Esophagus muscularis mucosa (tissue), 4 donors: ENCODE measurements around the gene CTH. TPM values are rescaled to one million over a fixed set of nuclear protein-coding genes. Genes with fewer than 3 reads are reported as not detected.
"Not testable (repeated sequence)": the region's sequence is repeated elsewhere in the genome, so short reads cannot be mapped to it uniquely, and the experiment has no call there.

Source experiments
- DNase-seq: peaks from one replicate; pipeline ENCODE4 v3.0.0-alpha.2; 2017; ENCODE audit errors: extremely low spot score
- H3K27ac ChIP-seq, 4 donors: fragments of 200-600 bp; sonication (generic); replicated peaks in 1 of 4; 1 replicate in 3 of 4; 2 replicates in 1 of 4; pipeline ENCODE4 v1.5.1; 2016 to 2019; ENCODE audit warnings: mild to moderate bottlenecking in 1 of 4
- H3K27me3 ChIP-seq, 4 donors: fragments of 200-600 bp; sonication (generic); one replicate each; pipeline versions ENCODE4 v1.5.1 to v1.6.0; 2016 to 2019
- H3K36me3 ChIP-seq, 4 donors: fragments of 200-600 bp; sonication (generic); one replicate each; pipeline ENCODE4 v1.5.1; 2016 to 2019
- H3K4me1 ChIP-seq, 4 donors: fragments of 200-600 bp; sonication (generic); one replicate each; pipeline ENCODE4 v1.5.1; 2016 to 2019
- H3K4me3 ChIP-seq, 4 donors: fragments of 200-600 bp; sonication (generic); 1 replicate in 2 of 4; 2 replicates in 2 of 4; pipeline ENCODE4 v1.5.1; 2016 to 2019; ENCODE audit warnings: mild to moderate bottlenecking in 4 of 4, moderate library complexity in 1 of 4
- H3K9me3 ChIP-seq, 4 donors: fragments of 200-600 bp; sonication (generic); 1 replicate in 3 of 4; 2 replicates in 1 of 4; pipeline ENCODE4 v1.5.1; 2016 to 2019
- EP300 ChIP-seq: sonication (generic); formaldehyde crosslinking; IDR thresholded peaks from one replicate; pipeline ENCODE4 v1.6.1; 2017; ENCODE audit warnings: antibody characterized with exemption
- POLR2A ChIP-seq: fragments of 450-650 bp; IDR thresholded peaks from one replicate; pipeline ENCODE4 v1.6.1; 2017; ENCODE audit warnings: antibody characterized with exemption, moderate library complexity, mild to moderate bottlenecking, low read depth
- POLR2AphosphoS5 ChIP-seq, 2 donors: sonication (generic); formaldehyde crosslinking; IDR thresholded peaks; one replicate each; pipeline ENCODE4 v1.6.1; 2017; ENCODE audit warnings: antibody characterized with exemption in 2 of 2
- WGBS: methylation state at CpG from one replicate; pipeline ENCODE4 v1.1.5; 2018; 5-methylcytosine and 5-hydroxymethylcytosine counted together
- intact Hi-C: fragments of 100-400 bp; cut with DNase I; formaldehyde crosslinking; loops from one replicate; pipeline ENCODE4 v1.15.1; 2023
- total RNA-seq, 4 donors: library from RNA; depleted of rRNA; stranded (reverse); fragments of >200 nt; gene quantifications; one replicate each; pipeline versions ENCODE4 v1.1.0 to v1.2.1, GENCODE V29; 2016
- TF ChIP-seq, protein P1 (sequence below), 3 experiments: fragments of 200-600 bp in 2 of 3; fragments of 450-650 bp in 1 of 3; sonication (generic) in 2 of 3; IDR thresholded peaks; one replicate each; pipeline ENCODE4 v1.5.1; 2017 to 2019; ENCODE audit warnings: antibody characterized with exemption in 3 of 3, mild to moderate bottlenecking in 2 of 3, moderate library complexity in 1 of 3

CTH gene
- total RNA-seq, 4 donors from 2014 or later = 1.1 to 5.0 (median 3.8) TPM

DNA sequence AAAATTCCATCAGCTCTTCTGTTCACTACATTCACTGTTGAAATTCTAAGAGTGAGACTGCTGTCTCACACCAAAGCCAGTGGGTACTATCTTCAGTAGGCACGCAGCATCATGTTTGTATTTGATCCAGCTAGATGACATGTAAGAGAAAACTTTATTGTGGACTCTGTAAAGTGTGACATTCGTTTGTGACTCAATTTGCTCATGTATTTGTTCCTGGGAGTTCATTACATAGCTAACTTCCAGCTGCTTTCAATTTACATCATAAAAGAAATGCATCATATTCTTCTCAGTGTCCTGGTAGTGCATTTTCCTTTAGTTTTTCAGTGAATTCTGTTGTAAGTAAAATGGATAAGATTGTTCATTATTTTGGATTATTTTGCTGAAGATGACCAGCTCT is 31.4 kb downstream of the CTH start:
- no peaks in the 10 kb centered on the region for H3K9me3 ChIP-seq
- 72% methylated on average over 2 of the region's 2 CpGs for WGBS

DNA sequence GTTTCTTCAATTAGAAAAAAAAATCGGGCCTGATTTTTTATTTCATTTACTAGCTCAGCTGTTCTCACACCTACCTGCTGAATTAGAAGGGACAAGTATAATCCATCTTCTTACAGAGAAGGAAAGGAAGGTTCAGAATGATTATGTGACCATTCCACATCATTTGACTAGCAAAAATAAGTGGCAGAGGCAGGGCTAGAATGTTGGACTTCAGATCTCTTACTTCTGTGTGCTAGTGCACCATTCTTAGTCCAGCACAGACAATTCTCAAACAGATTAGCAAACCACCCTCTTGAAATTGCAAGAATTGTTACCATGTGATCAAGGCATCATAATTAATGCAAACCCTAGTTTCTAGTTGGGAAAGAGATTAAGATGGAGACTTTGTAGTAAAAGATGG is 32.7 kb downstream of the CTH start:
- H3K36me3 ChIP-seq = peaks cover 0 to 9% (median 0%) of the 10 kb centered on the region in 4 donors
- TF ChIP-seq POLR2AphosphoS5 (IDR thresholded peaks at IDR 0.05) = no peak
- no peak for TF ChIP-seq POLR2A
- TF ChIP-seq EP300 = no peak
- TF ChIP-seq, protein P1, sequence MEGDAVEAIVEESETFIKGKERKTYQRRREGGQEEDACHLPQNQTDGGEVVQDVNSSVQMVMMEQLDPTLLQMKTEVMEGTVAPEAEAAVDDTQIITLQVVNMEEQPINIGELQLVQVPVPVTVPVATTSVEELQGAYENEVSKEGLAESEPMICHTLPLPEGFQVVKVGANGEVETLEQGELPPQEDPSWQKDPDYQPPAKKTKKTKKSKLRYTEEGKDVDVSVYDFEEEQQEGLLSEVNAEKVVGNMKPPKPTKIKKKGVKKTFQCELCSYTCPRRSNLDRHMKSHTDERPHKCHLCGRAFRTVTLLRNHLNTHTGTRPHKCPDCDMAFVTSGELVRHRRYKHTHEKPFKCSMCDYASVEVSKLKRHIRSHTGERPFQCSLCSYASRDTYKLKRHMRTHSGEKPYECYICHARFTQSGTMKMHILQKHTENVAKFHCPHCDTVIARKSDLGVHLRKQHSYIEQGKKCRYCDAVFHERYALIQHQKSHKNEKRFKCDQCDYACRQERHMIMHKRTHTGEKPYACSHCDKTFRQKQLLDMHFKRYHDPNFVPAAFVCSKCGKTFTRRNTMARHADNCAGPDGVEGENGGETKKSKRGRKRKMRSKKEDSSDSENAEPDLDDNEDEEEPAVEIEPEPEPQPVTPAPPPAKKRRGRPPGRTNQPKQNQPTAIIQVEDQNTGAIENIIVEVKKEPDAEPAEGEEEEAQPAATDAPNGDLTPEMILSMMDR (IDR thresholded peaks at IDR 0.05) = no peak

More for the DNA sequence above, 31.4 kb downstream of the CTH start:
- H3K36me3 ChIP-seq = peaks cover 0 to 13% (median 0%) of the 10 kb centered on the region in 4 donors
- no peaks in the 10 kb centered on the region for H3K27me3 ChIP-seq
- H3K27ac ChIP-seq = no peak overlapping the region
- intact Hi-C loops = no loop called here
- DNase-seq = no peak
- no peak overlapping the region for H3K4me3 ChIP-seq
- H3K4me1 ChIP-seq = peaks cover 0 to 14% (median 8%) of the 10 kb centered on the region in 4 donors
- no peak for TF ChIP-seq EP300
- TF ChIP-seq POLR2AphosphoS5 (IDR thresholded peaks at IDR 0.05) = no peak
- TF ChIP-seq POLR2A = no peak
- TF ChIP-seq, protein P1 (IDR thresholded peaks at IDR 0.05) = no peak

DNA sequence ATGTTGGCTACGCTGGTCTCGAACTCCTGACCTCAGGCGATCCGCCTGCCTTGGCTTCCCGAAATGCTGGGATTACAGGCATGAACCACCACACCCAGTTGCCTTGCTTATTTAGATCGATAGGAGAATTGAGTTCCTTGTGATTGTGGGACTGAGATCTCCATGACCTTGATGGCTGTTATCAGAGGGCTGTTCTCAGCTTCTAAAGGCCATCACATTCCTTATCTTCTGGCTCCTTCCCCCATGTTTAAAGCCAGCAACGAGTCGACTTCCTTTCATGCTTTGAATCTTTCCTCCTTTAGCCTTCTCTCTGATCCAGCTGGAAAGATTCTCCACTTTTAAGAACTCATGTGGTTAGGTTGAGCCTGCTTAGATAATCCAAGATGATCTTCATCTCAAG is 38.0 kb downstream of the CTH start:
- Histone ChIP-seq H3K4me3 (no peak overlapping the region), H3K27me3 (no peaks in the 10 kb centered on the region), H3K27ac (no peak overlapping the region), H3K4me1 (no peaks in the 10 kb centered on the region), H3K9me3 (no peaks in the 10 kb centered on the region), H3K36me3 (no peaks in the 10 kb centered on the region)
- intact Hi-C loops = no loop called here
- DNase-seq = no peak
- TF ChIP-seq, protein P1 (IDR thresholded peaks at IDR 0.05) = no peak
- TF ChIP-seq POLR2A = no peak
- TF ChIP-seq EP300 = no peak
- TF ChIP-seq POLR2AphosphoS5 (IDR thresholded peaks at IDR 0.05) = no peak
- WGBS = 92% methylated on average over 8 of the region's 8 CpGs

More for the DNA sequence above, 32.7 kb downstream of the CTH start:
- peaks cover 0 to 14% (median 8%) of the 10 kb centered on the region in 4 donors for H3K4me1 ChIP-seq
- no peak for DNase-seq
- no peak overlapping the region for H3K27ac ChIP-seq
- 63% methylated on average over 1 of the region's 1 CpG for WGBS
- no peak overlapping the region for H3K4me3 ChIP-seq
- H3K27me3 ChIP-seq = no peaks in the 10 kb centered on the region
- intact Hi-C loops = no loop called here
- no peaks in the 10 kb centered on the region for H3K9me3 ChIP-seq

DNA sequence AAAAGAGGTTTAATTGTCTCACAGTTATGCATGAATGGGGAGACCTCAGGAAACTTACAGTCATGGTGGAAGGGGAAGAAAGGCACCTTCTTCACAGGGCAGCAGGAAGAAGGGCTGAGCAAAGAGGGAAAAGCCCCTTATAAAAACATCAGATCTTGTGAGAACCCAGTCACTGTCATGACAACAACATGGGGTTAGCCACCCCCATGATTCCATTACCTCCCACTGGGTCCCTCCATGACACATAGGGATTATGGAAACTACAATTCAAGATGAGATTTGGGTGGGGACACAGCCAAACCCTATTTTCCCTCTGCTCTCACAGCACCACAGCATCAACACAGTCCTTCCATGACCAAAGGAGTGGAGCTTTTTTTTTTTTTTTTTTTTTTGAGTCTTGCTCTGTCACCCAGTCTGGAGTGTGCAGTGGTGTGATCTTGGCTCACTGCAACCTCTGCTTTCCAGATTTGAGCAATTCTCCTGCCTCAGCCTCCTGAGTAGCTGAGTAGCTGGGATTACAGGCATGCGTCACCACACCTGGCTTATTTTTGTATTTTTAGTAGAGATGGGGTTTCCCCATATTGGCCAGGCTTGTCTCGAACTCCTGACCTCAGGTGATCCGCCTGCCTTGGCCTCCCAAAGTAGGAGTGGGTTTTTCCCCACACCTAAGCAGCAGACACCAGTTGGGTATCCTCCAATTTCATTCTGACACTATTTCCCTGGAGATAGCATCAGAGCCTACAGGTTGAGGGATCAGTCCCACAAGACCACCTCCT is 41.3 kb downstream of the CTH start:
- WGBS = 89% methylated on average over 3 of the region's 3 CpGs
- H3K4me1 ChIP-seq, H3K36me3 ChIP-seq, DNase-seq, intact Hi-C loops, H3K4me3 ChIP-seq, H3K9me3 ChIP-seq, H3K27ac ChIP-seq, H3K27me3 ChIP-seq: not testable (repeated sequence)

DNA sequence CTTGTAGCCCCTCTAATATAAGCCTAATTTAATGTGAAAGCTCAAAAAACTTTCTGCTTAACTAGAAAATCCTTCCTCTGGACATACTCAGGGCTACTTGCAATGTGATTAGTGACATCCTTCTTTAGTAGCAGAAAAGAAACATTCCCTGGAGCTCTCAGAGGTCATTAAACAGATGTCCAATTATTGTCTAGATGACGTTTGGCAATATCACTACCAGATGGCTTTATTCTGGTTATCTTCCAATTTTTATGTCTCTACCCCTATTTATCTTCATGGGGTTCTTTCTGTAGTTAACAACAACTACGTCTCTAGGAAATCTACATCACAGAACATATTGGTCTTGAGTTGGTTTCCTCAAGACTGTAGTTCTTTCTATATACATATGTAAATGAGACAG is 44.2 kb downstream of the CTH start:
- no peak for TF ChIP-seq POLR2AphosphoS5 (IDR thresholded peaks at IDR 0.05)
- TF ChIP-seq EP300 = no peak
- no peak for TF ChIP-seq POLR2A
- TF ChIP-seq, protein P1 (IDR thresholded peaks at IDR 0.05) = no peak
- H3K4me1 ChIP-seq = no peaks in the 10 kb centered on the region
- no peaks in the 10 kb centered on the region for H3K9me3 ChIP-seq
- H3K27me3 ChIP-seq = no peaks in the 10 kb centered on the region
- intact Hi-C loops = no loop called here
- H3K4me3 ChIP-seq = no peak overlapping the region
- no peak for DNase-seq
- H3K36me3 ChIP-seq = no peaks in the 10 kb centered on the region
- H3K27ac ChIP-seq = no peak overlapping the region
- WGBS = 54% methylated on average over 2 of the region's 2 CpGs
